HepG2 (cell line): Measurements from ENCODE around the gene CRK. TPM values are rescaled to one million over a fixed set of nuclear protein-coding genes. Genes with fewer than 3 reads are reported as not detected.

Experiments
- AGO2 ChIP-seq: fragments of 200-400 bp; formaldehyde crosslinking; optimal IDR thresholded peaks from 2 replicates; pipeline ENCODE3; 2017; ENCODE audit warnings: mild to moderate bottlenecking, low read depth, low read length, moderate library complexity
- BATF2 ChIP-seq: sonication (generic); formaldehyde crosslinking; IDR thresholded peaks from 2 replicates; pipeline ENCODE4 v1.8.0; 2022; ENCODE audit warnings: mild to moderate bottlenecking, missing genetic modification reagents, moderate library complexity
- EHMT2 ChIP-seq: fragments of 200-600 bp; sonication (generic); IDR thresholded peaks from 2 replicates; pipeline ENCODE4 v1.7.0; 2017; ENCODE audit warnings: antibody characterized with exemption, low read depth, low read length, borderline replicate concordance
- FLYWCH1 ChIP-seq: sonication (generic); formaldehyde crosslinking; IDR thresholded peaks from 2 replicates; pipeline ENCODE4 v1.8.1; 2023; ENCODE audit warnings: mild to moderate bottlenecking, missing genetic modification reagents
- FUBP1 ChIP-seq: sonication (generic); formaldehyde crosslinking; IDR thresholded peaks from 2 replicates; pipeline ENCODE4 v1.5.1; 2020; ENCODE audit warnings: missing genetic modification reagents, mild to moderate bottlenecking, borderline replicate concordance
- GABPA ChIP-seq, 2 experiments: IDR thresholded peaks; 2 replicates each; pipeline ENCODE4 v1.6.1; 2011 to 2016; ENCODE audit warnings: low read depth in 2 of 2, low read length in 1 of 2, missing biosample characterization in 1 of 2, missing genetic modification characterization in 1 of 2
- HNRNPLL ChIP-seq: fragments of 200-400 bp; formaldehyde crosslinking; IDR thresholded peaks from 2 replicates; pipeline ENCODE4 v1.6.1; 2017; ENCODE audit warnings: mild to moderate bottlenecking, low read depth, low read length; ENCODE audit not compliant: poor library complexity, severe bottlenecking
- MEF2D ChIP-seq: sonication (generic); formaldehyde crosslinking; IDR thresholded peaks from 2 replicates; pipeline ENCODE4 v1.5.1; 2020; ENCODE audit warnings: mild to moderate bottlenecking, missing genetic modification reagents
- MTF1 ChIP-seq: sonication (generic); formaldehyde crosslinking; IDR thresholded peaks from 2 replicates; pipeline ENCODE4 v1.5.0; 2020; ENCODE audit warnings: missing genetic modification reagents
- PBX2 ChIP-seq: IDR thresholded peaks from 2 replicates; pipeline ENCODE4 v1.6.1; 2016; ENCODE audit warnings: control low read depth
- POLR2AphosphoS2 ChIP-seq: IDR thresholded peaks from 2 replicates; pipeline ENCODE4 v1.6.1; 2011; ENCODE audit warnings: low read depth, low read length, improper control_type of control experiment
- RORA ChIP-seq: sonication (generic); formaldehyde crosslinking; IDR thresholded peaks from 2 replicates; pipeline ENCODE4 v1.5.0; 2020; ENCODE audit warnings: mild to moderate bottlenecking, missing genetic modification reagents, moderate library complexity
- SNAPC5 ChIP-seq: sonication (generic); formaldehyde crosslinking; IDR thresholded peaks from 2 replicates; pipeline ENCODE4 v1.8.1; 2023; ENCODE audit warnings: mild to moderate bottlenecking, missing genetic modification reagents, borderline replicate concordance
- TCF12 ChIP-seq, 2 experiments: fragments of 450-650 bp in 1 of 2; sonication (generic) in 1 of 2; formaldehyde crosslinking in 1 of 2; IDR thresholded peaks; 2 replicates each; pipeline versions ENCODE4 v1.6.1 to v1.8.0; 2017 to 2022; ENCODE audit warnings: antibody characterized with exemption in 1 of 2, mild to moderate bottlenecking in 1 of 2, missing genetic modification reagents in 1 of 2, moderate library complexity in 1 of 2
- TCF7L2 ChIP-seq: IDR thresholded peaks from 2 replicates; pipeline ENCODE4 v1.6.1; 2011; ENCODE audit warnings: mild to moderate bottlenecking, low read depth, low read length, moderate library complexity
- ZFP36 ChIP-seq: fragments of 150-350 bp; IDR thresholded peaks from 2 replicates; pipeline ENCODE4 v1.6.1; 2018; ENCODE audit warnings: borderline replicate concordance, low read length, low read depth; ENCODE audit not compliant: partially characterized antibody
- ZHX2 ChIP-seq, 2 experiments: sonication (generic) in 1 of 2; formaldehyde crosslinking in 1 of 2; IDR thresholded peaks; 2 replicates each; pipeline versions ENCODE4 v1.6.1 to v1.9.0; 2014 to 2022; ENCODE audit warnings: antibody characterized with exemption in 1 of 2, borderline replicate concordance in 1 of 2, inconsistent platforms in 1 of 2, low read depth in 1 of 2, missing genetic modification reagents in 1 of 2
- polyA plus RNA-seq, 8 experiments: library from polyadenylated mRNA; depleted of rRNA in 3 of 8; stranded (reverse) in 7 of 8; unstranded in 1 of 8; fragments of >200 nt; fragmentation: Illumina TruSeq in 4 of 8; extraction: Trizol in 4 of 8; gene quantifications; 2 replicates each; pipeline versions ENCODE4 v1.2.1 to v1.2.3, GENCODE V29; 2011 to 2016; ENCODE audit warnings: low read depth in 4 of 8, missing spikeins in 1 of 8, mixed read lengths in 1 of 8; ENCODE audit not compliant: insufficient read depth in 1 of 8
- total RNA-seq, 5 experiments: library from RNA; depleted of rRNA; stranded (reverse); fragments of >200 nt; fragmentation: Illumina TruSeq; extraction: Trizol; gene quantifications; 2 replicates each; pipeline ENCODE4 v1.2.3, GENCODE V29; 2016; ENCODE audit warnings: low read depth in 1 of 5

CRK gene
- total and polyA plus RNA-seq, 2 of the 13 experiments (the other 11 are each of a cell fraction or from before 2014, with no cell fraction given) = 47.4 to 54.2 TPM

GRCh38 chr17:1399679-1400512 lies 56.1 kb downstream of the CRK start, which contains the start of gene YWHAE (continued):
- TF ChIP-seq MEF2D (CRISPR knock-in tag) (peak; percentile 59; the same call in 1 of the 2 replicates), PBX2 (no peak), TCF7L2 (no peak), SNAPC5 (no peak; the same call in 1 of the 2 replicates), FUBP1 (CRISPR knock-in tag) (no peak), MTF1 (CRISPR knock-in tag) (0 out of 2 replicates have a peak, but pooled peaks have one; percentile 31), RORA (CRISPR knock-in tag) (no peak), POLR2AphosphoS2 (peak; percentile 86), AGO2 (peak; percentile 92), EHMT2 (no peak), TCF12 (IDR thresholded peaks at IDR 0.05) (no peak), TCF12 (CRISPR knock-in tag; IDR thresholded peaks at IDR 0.05) (no peak), FLYWCH1 (CRISPR knock-in tag) (no peak), HNRNPLL (peak; percentile 96), BATF2 (no peak), GABPA (IDR thresholded peaks at IDR 0.05; ENCODE audit: low read depth, low read length) (peak; percentile 54), GABPA (CRISPR knock-in tag; IDR thresholded peaks at IDR 0.05; ENCODE audit: low read depth) (peak; percentile 88), ZHX2 (IDR thresholded peaks at IDR 0.05; ENCODE audit: low read depth) (peak; percentile 98), ZHX2 (CRISPR knock-in tag; IDR thresholded peaks at IDR 0.05; ENCODE audit: borderline replicate concordance) (no peak), ZFP36 (no peak)
